SKM-1 treated with dmso at 0.1 percent for 144 hours (cell line): ENCODE data around the gene SULT1C3.

Experiments
- DNase-seq: peaks from one replicate; lab custom pipeline; 2025; ENCODE audit not compliant: unreplicated experiment; lab: John Stamatoyannopoulos, UW

SULT1C3 gene

GRCh38 chr2:108239786-108240185, at the start of gene SULT1C3:
Gene SULT1C3 (plus strand): TSS chr2:108239968. CDS start chr2:108247195, 7,227 bp downstream.
- DNase-seq = no peak

GRCh38 chr2:108193251-108193650, 46.5 kb upstream of the SULT1C3 start:
- no peak for DNase-seq

GRCh38 chr2:108194409-108195132, 45.2 kb upstream of the SULT1C3 start:
- no peak for DNase-seq

- DNase-seq = no peak
Measured at GRCh38 chr2:108195133-108195439, 44.7 kb upstream of the SULT1C3 start.

- no peak for DNase-seq
Measured at GRCh38 chr2:108199726-108200125, 40.0 kb upstream of the SULT1C3 start.

- DNase-seq = no peak
Measured at GRCh38 chr2:108200569-108200968, 39.2 kb upstream of the SULT1C3 start.

GRCh38 chr2:108212671-108213070, 27.1 kb upstream of the SULT1C3 start:
- no peak for DNase-seq

- peak; percentile 33 for DNase-seq
Measured at GRCh38 chr2:108215794-108216211, 24.0 kb upstream of the SULT1C3 start.

- no peak for DNase-seq
Measured at GRCh38 chr2:108217211-108217610, 22.6 kb upstream of the SULT1C3 start.

GRCh38 chr2:108219688-108220087, 20.1 kb upstream of the SULT1C3 start:
- no peak for DNase-seq

GRCh38 chr2:108220191-108220590, 19.6 kb upstream of the SULT1C3 start:
- no peak for DNase-seq

- no peak for DNase-seq
Measured at GRCh38 chr2:108220942-108221541, 18.7 kb upstream of the SULT1C3 start.

GRCh38 chr2:108222261-108222660, 17.5 kb upstream of the SULT1C3 start:
- DNase-seq = no peak

GRCh38 chr2:108223573-108223972, 16.2 kb upstream of the SULT1C3 start:
- no peak for DNase-seq

- no peak for DNase-seq
Measured at GRCh38 chr2:108224022-108224421, 15.7 kb upstream of the SULT1C3 start.

- no peak for DNase-seq
Measured at GRCh38 chr2:108226564-108226963, 13.2 kb upstream of the SULT1C3 start.

- DNase-seq = no peak
Measured at GRCh38 chr2:108228006-108228405, 11.8 kb upstream of the SULT1C3 start.

GRCh38 chr2:108228537-108228936, 11.2 kb upstream of the SULT1C3 start:
- DNase-seq = no peak

GRCh38 chr2:108229875-108230274, 9.9 kb upstream of the SULT1C3 start:
- no peak for DNase-seq

GRCh38 chr2:108235577-108235976, 4.2 kb upstream of the SULT1C3 start:
- DNase-seq = no peak

- DNase-seq = no peak
Measured at GRCh38 chr2:108236676-108237335, 3.0 kb upstream of the SULT1C3 start.

GRCh38 chr2:108240966-108241365, 1.2 kb downstream of the SULT1C3 start:
- no peak for DNase-seq
